WTC11 (cell line): ENCODE results near the gene IFT25. TPM values are rescaled to one million over a fixed set of nuclear protein-coding genes. Genes with fewer than 3 reads are reported as not detected.

Experiments used
- ATAC-seq: fragments of 200-7000 bp; cut with Tn5 transposase; 2 replicates; pipeline ENCODE4 v1.10.0; 2021; ENCODE audit warnings: mild to moderate bottlenecking, moderate library complexity
- CTCF ChIA-PET: fragments of 300-600 bp; sonication (Branson Sonifier 250); formaldehyde crosslinking; loops from one replicate; lab custom pipeline; 2021; ENCODE audit warnings: antibody characterized with exemption; lab: Charles Lee
- POLR2A ChIA-PET: fragments of 350-600 bp; sonication (Branson Sonifier 250); formaldehyde crosslinking; loops from one replicate; lab custom pipeline; 2021; ENCODE audit warnings: antibody characterized with exemption; lab: Charles Lee
- DNase-seq: peaks from one replicate; pipeline ENCODE4 v3.0.0; 2021; ENCODE audit warnings: low spot score
- H3K27ac Mint-ChIP-seq: 2 replicates; pipeline ENCODE4 v1.8.0; 2021; ENCODE audit warnings: mixed read lengths
- H3K27me3 Mint-ChIP-seq: 2 replicates; pipeline ENCODE4 v1.8.0; 2021; ENCODE audit warnings: low read depth, mild to moderate bottlenecking, moderate library complexity, mixed read lengths
- H3K36me3 Mint-ChIP-seq: 2 replicates; pipeline ENCODE4 v1.8.0; 2021; ENCODE audit warnings: mixed read lengths
- H3K4me1 Mint-ChIP-seq: 2 replicates; pipeline ENCODE4 v1.8.0; 2022; ENCODE audit warnings: mixed read lengths
- H3K4me3 Mint-ChIP-seq: 2 replicates; pipeline ENCODE4 v1.8.0; 2021; ENCODE audit warnings: mild to moderate bottlenecking, moderate library complexity, mixed read lengths
- H3K9me3 Mint-ChIP-seq: 2 replicates; pipeline ENCODE4 v1.8.0; 2021; ENCODE audit warnings: mixed read lengths
- ATF1 ChIP-seq: sonication (generic); formaldehyde crosslinking; IDR thresholded peaks from 2 replicates; pipeline ENCODE4 v1.8.1; 2023; ENCODE audit warnings: mild to moderate bottlenecking, moderate library complexity, missing genetic modification reagents
- E2F1 ChIP-seq: sonication (generic); formaldehyde crosslinking; IDR thresholded peaks from 2 replicates; pipeline ENCODE4 v1.8.0; 2022; ENCODE audit warnings: mild to moderate bottlenecking, missing genetic modification reagents
- FOXK1 ChIP-seq: sonication (generic); formaldehyde crosslinking; IDR thresholded peaks from 2 replicates; pipeline ENCODE4 v1.8.0; 2022; ENCODE audit warnings: mild to moderate bottlenecking, moderate library complexity, missing genetic modification reagents
- MXD4 ChIP-seq: fragments of 250-450 bp; sonication (Bioruptor Pico); IDR thresholded peaks from 2 replicates; pipeline ENCODE4 v1.8.0; 2021; ENCODE audit warnings: mild to moderate bottlenecking, moderate library complexity, borderline replicate concordance
- NFYB ChIP-seq: sonication (generic); formaldehyde crosslinking; conservative IDR thresholded peaks from 2 replicates; pipeline ENCODE4 v1.8.0; 2022; ENCODE audit warnings: low read depth, missing genetic modification reagents
- PRDM15 ChIP-seq: sonication (generic); formaldehyde crosslinking; IDR thresholded peaks from 2 replicates; pipeline ENCODE4 v1.8.0; 2022; ENCODE audit warnings: missing genetic modification reagents
- ZBTB43 ChIP-seq: sonication (generic); formaldehyde crosslinking; IDR thresholded peaks from 2 replicates; pipeline ENCODE4 v1.8.1; 2023; ENCODE audit warnings: mild to moderate bottlenecking, missing genetic modification reagents
- ZNF281 ChIP-seq: sonication (generic); formaldehyde crosslinking; IDR thresholded peaks from 2 replicates; pipeline ENCODE4 v1.8.0; 2023; ENCODE audit warnings: mild to moderate bottlenecking, missing genetic modification reagents
- ZNF317 ChIP-seq: sonication (generic); formaldehyde crosslinking; IDR thresholded peaks from 2 replicates; pipeline ENCODE4 v1.8.1; 2023; ENCODE audit warnings: low read depth, mild to moderate bottlenecking, moderate library complexity, missing genetic modification reagents, borderline replicate concordance
- ZNF416 ChIP-seq: fragments of 250-450 bp; sonication (Bioruptor Pico); IDR thresholded peaks from 2 replicates; pipeline ENCODE4 v1.9.0; 2021; ENCODE audit warnings: mild to moderate bottlenecking, inconsistent platforms
- ZNF425 ChIP-seq: fragments of 250-450 bp; sonication (Bioruptor Pico); conservative IDR thresholded peaks from 2 replicates; pipeline ENCODE4 v1.9.0; 2021; ENCODE audit warnings: mild to moderate bottlenecking
- ZNF512 ChIP-seq: sonication (generic); formaldehyde crosslinking; IDR thresholded peaks from 2 replicates; pipeline ENCODE4 v1.8.1; 2022; ENCODE audit warnings: missing genetic modification reagents, borderline replicate concordance
- ZSCAN18 ChIP-seq: fragments of 250-450 bp; sonication (Bioruptor Pico); IDR thresholded peaks from 2 replicates; pipeline ENCODE4 v2.1.2; 2022; ENCODE audit warnings: mild to moderate bottlenecking, moderate library complexity
- total RNA-seq: library from RNA; stranded (reverse); gene quantifications from 3 replicates; pipeline ENCODE4 v1.2.3, GENCODE V29; 2021

Gene IFT25
- total RNA-seq, 1 experiment from 2014 or later = 22.6 TPM

GRCh38 chr1:53938136-53938830, 7.2 kb downstream of the IFT25 start (continued):
- no peak for TF ChIP-seq ZNF281 (CRISPR knock-in tag)

- H3K36me3 Mint-ChIP-seq = peaks cover 24% of the 10 kb centered on the region
- no peak for ATAC-seq
- TF ChIP-seq ZNF425 (CRISPR knock-in tag) (no peak), ZNF317 (CRISPR knock-in tag) (no peak), ZSCAN18 (CRISPR knock-in tag) (no peak), ZBTB43 (CRISPR knock-in tag) (no peak), FOXK1 (CRISPR knock-in tag) (no peak), PRDM15 (CRISPR knock-in tag) (no peak), ZNF416 (CRISPR knock-in tag) (no peak), NFYB (no peak), ATF1 (CRISPR knock-in tag) (no peak), E2F1 (CRISPR knock-in tag) (no peak), MXD4 (no peak), ZNF512 (CRISPR knock-in tag) (no peak)
- TF ChIP-seq, all 79 proteins: peak for 0
- no peaks in the 10 kb centered on the region for H3K27me3 Mint-ChIP-seq
- no peak overlapping the region for H3K4me3 Mint-ChIP-seq
- no peak for DNase-seq
- H3K27ac Mint-ChIP-seq = no peak overlapping the region
- CTCF ChIA-PET = interaction anchor here (1.0 kb wide), 1 partner anchor 145 kb away, joined by 3 read pairs; no protein-coding TSS in a partner anchor
- POLR2A ChIA-PET = no interaction called here
- H3K4me1 Mint-ChIP-seq = no peaks in the 10 kb centered on the region
- H3K9me3 Mint-ChIP-seq = peaks cover 35% of the 10 kb centered on the region
Observed at GRCh38 chr1:53936430-53936829, 9.1 kb downstream of the IFT25 start.
